ENCODE measurements around the gene ABLIM1.

DNA sequence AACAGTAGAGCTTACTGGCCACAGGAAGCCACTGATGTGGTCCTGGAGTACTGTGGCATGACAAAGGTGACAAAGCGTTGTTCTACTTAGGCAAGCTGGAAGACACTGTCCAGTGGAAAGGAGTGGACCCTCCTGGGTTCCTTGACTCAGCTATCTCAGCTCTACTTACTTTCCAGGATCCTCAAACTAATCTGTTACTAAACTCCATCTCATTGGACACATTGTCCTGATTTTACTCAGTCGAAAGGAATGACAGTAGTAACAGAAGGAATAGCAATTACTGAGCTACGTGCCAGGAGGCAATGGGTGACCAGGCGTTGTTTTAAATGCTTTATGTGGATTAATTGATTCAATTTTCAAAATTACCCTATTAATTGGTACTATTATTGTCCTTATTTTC is 41.6 kb downstream of the ABLIM1 start:
- TF ChIP-seq CTCF (IDR thresholded peaks at IDR 0.05; ENCODE audit: low read depth, low read length) (no peak), EZH2phosphoT487 (IDR thresholded peaks at IDR 0.05; ENCODE audit: low read depth) (no peak)
